K562 (cell line): ENCODE results near the gene ZNF235. TPM values are rescaled to one million over a fixed set of nuclear protein-coding genes. Genes with fewer than 3 reads are reported as not detected.

ENCODE experiments used
- ATAC-seq: fragments of 200-7000 bp; cut with Tn5 transposase; 3 replicates; pipeline ENCODE4 v1.9.1; 2020; ENCODE audit warnings: moderate library complexity
- Bru-seq: library from RNA; stranded (reverse); fragments of 400-500 nt; gene quantifications from one replicate; lab custom pipeline; 2021; lab: Mats Ljungman, UMichigan
- BruChase-seq, 2 experiments: library from RNA; stranded (reverse); fragments of 400-500 nt; gene quantifications; one replicate each; lab custom pipeline; 2021; lab: Mats Ljungman, UMichigan
- BruUV-seq: library from RNA; stranded (reverse); fragments of 400-500 nt; replicated peaks from 2 replicates; lab custom pipeline; 2021; lab: Mats Ljungman, UMichigan
- CTCF ChIA-PET: fragments of 300-600 bp; formaldehyde crosslinking; extraction: SDS; loops from one replicate; lab custom pipeline; 2021; ENCODE audit warnings: low intra/inter-chr PET ratio; lab: Yijun Ruan, JAX
- POLR2A ChIA-PET: fragments of 300-600, 350-650 bp; sonication (Branson Sonifier 250); formaldehyde crosslinking; extraction: SDS; loops from one replicate; lab custom pipeline; 2021; ENCODE audit warnings: antibody characterized with exemption, inconsistent platforms; lab: Yijun Ruan, JAX
- DNase-seq, 4 experiments: peaks; one replicate each; pipeline versions ENCODE4 v3.0.0 to v3.0.0-alpha.2; 2011 to 2018; ENCODE audit warnings: low spot score in 3 of 4, mixed read lengths in 3 of 4; ENCODE audit errors: extremely low read depth in 1 of 4
- FAIRE-seq: peaks from 2 replicates; lab custom pipeline; 2011; peaks lifted over from hg19 to GRCh38; lab: Jason Lieb, UNC
- H2AFZ ChIP-seq: 2 replicates; pipeline ENCODE4 v1.6.0; 2011; ENCODE audit warnings: low read depth, low read length, control low read depth, inconsistent platforms
- H3K27ac ChIP-seq: fragments of 200-600 bp; 3 replicates; pipeline ENCODE4 v1.8.0; 2011; ENCODE audit warnings: low read depth, mild to moderate bottlenecking, control low read depth, inconsistent platforms, low read length, moderate library complexity, mixed read lengths; ENCODE audit errors: extremely low read depth
- H3K27me3 ChIP-seq, 2 experiments: fragments of 300-600 bp in 1 of 2; 2 replicates in 1 of 2; 3 replicates in 1 of 2; pipeline versions ENCODE4 v1.6.0 to v1.8.0; 2011; ENCODE audit warnings: inconsistent platforms in 2 of 2, low read length in 2 of 2, mild to moderate bottlenecking in 1 of 2, mixed read lengths in 1 of 2, moderate library complexity in 1 of 2; ENCODE audit not compliant: control insufficient read depth in 2 of 2, insufficient read depth in 2 of 2
- H3K36me3 ChIP-seq: fragments of 300-600 bp; 3 replicates; pipeline ENCODE4 v1.8.0; 2011; ENCODE audit warnings: mild to moderate bottlenecking, low read length, inconsistent platforms; ENCODE audit not compliant: control insufficient read depth, insufficient read depth
- H3K4me1 ChIP-seq, 2 experiments: fragments of 200-600 bp in 1 of 2; replicated peaks in 1 of 2; 2 replicates in 1 of 2; 3 replicates in 1 of 2; pipeline versions ENCODE4 v1.5.1 to v1.8.0; 2011; ENCODE audit warnings: inconsistent platforms in 2 of 2, low read length in 2 of 2, mild to moderate bottlenecking in 1 of 2, mixed read lengths in 1 of 2, moderate library complexity in 1 of 2; ENCODE audit not compliant: control insufficient read depth in 2 of 2, insufficient read depth in 2 of 2
- H3K4me2 ChIP-seq: 2 replicates; pipeline ENCODE4 v1.6.1; 2011; ENCODE audit warnings: low read length, control low read depth, inconsistent platforms, mixed read lengths; ENCODE audit not compliant: insufficient read depth
- H3K4me3 ChIP-seq: fragments of 200-600 bp; sonication (generic), shearing (Covaris generic); 2 replicates; pipeline ENCODE4 v1.5.1; 2016; ENCODE audit warnings: control low read depth, inconsistent platforms
- H3K79me2 ChIP-seq: fragments of 200-600 bp; 3 replicates; pipeline ENCODE4 v1.8.0; 2011; ENCODE audit warnings: low read length, inconsistent platforms; ENCODE audit not compliant: control insufficient read depth, insufficient read depth
- H3K9ac ChIP-seq, 2 experiments: 2 replicates each; pipeline versions ENCODE4 v1.6.0 to v1.6.1; 2011; ENCODE audit warnings: low read depth in 2 of 2, low read length in 2 of 2, control low read depth in 1 of 2, inconsistent platforms in 1 of 2, mild to moderate bottlenecking in 1 of 2, mixed read lengths in 1 of 2; ENCODE audit not compliant: insufficient read depth in 1 of 2
- H3K9me1 ChIP-seq: one replicate; pipeline ENCODE4 v1.6.0; 2011; ENCODE audit warnings: inconsistent platforms, mild to moderate bottlenecking, low read length, moderate library complexity; ENCODE audit not compliant: control insufficient read depth, insufficient read depth
- H3K9me3 ChIP-seq: replicated peaks from 2 replicates; pipeline ENCODE4 v1.5.1; 2011; ENCODE audit warnings: low read depth, low read length, inconsistent platforms; ENCODE audit not compliant: control insufficient read depth, insufficient read depth
- H4K20me1 ChIP-seq: replicated peaks from 2 replicates; pipeline ENCODE4 v1.6.1; 2011; ENCODE audit warnings: low read length, inconsistent platforms, mixed read lengths; ENCODE audit not compliant: control insufficient read depth, insufficient read depth
- ADNP ChIP-seq: fragments of 200-800 bp; sonication (Bioruptor generic); IDR thresholded peaks from 2 replicates; pipeline ENCODE4 v1.6.1; 2016; ENCODE audit warnings: missing genetic modification characterization, missing compliant biosample characterization
- ATF7 ChIP-seq: fragments of 450-650 bp; IDR thresholded peaks from 2 replicates; pipeline ENCODE4 v1.7.1; 2014; ENCODE audit warnings: mild to moderate bottlenecking, moderate library complexity
- BMI1 ChIP-seq: fragments of 150-350 bp; IDR thresholded peaks from 2 replicates; pipeline ENCODE4 v1.6.1; 2014; ENCODE audit warnings: low read length
- COPS2 ChIP-seq: fragments of 450-650 bp; conservative IDR thresholded peaks from 2 replicates; pipeline ENCODE4 v1.6.1; 2016; ENCODE audit warnings: mild to moderate bottlenecking, moderate library complexity
- ELF1 ChIP-seq: fragments of 200-800 bp; sonication (Bioruptor generic); IDR thresholded peaks from 2 replicates; pipeline ENCODE4 v1.6.1; 2016; ENCODE audit warnings: missing genetic modification characterization, missing compliant biosample characterization
- HMGN3 ChIP-seq: IDR thresholded peaks from 2 replicates; pipeline ENCODE4 v1.6.1; 2011; ENCODE audit warnings: borderline replicate concordance, low read depth, mild to moderate bottlenecking, mixed read lengths, low read length; ENCODE audit not compliant: insufficient read length; ENCODE audit errors: extremely low read depth
- KLF13 ChIP-seq: fragments of 450-650 bp; IDR thresholded peaks from 2 replicates; pipeline ENCODE4 v1.6.1; 2016; ENCODE audit warnings: missing genetic modification characterization, low read depth, mild to moderate bottlenecking, missing compliant biosample characterization, moderate library complexity, borderline replicate concordance
- POLR2G ChIP-seq: fragments of 200-400 bp; formaldehyde crosslinking; IDR thresholded peaks from 2 replicates; pipeline ENCODE4 v1.6.1; 2017; ENCODE audit warnings: low read depth, mild to moderate bottlenecking, antibody characterized with exemption, low read length, moderate library complexity
- SMAD4 ChIP-seq: fragments of 250-450 bp; sonication (Bioruptor Pico); conservative IDR thresholded peaks from 2 replicates; pipeline ENCODE4 v1.8.0; 2021; ENCODE audit warnings: inconsistent platforms, mild to moderate bottlenecking, moderate library complexity
- TEAD4 ChIP-seq, 2 experiments: sonication (generic) in 1 of 2; formaldehyde crosslinking in 1 of 2; IDR thresholded peaks; 2 replicates each; pipeline versions ENCODE4 v1.6.1 to v1.8.0; 2012 to 2022; ENCODE audit warnings: borderline replicate concordance in 1 of 2, inconsistent platforms in 1 of 2, low read length in 1 of 2, mild to moderate bottlenecking in 1 of 2, missing genetic modification reagents in 1 of 2
- ZEB2 ChIP-seq: fragments of 450-650 bp; IDR thresholded peaks from 2 replicates; pipeline ENCODE4 v1.6.1; 2016
- ZNF766 ChIP-seq: fragments of 200-800 bp; sonication (Bioruptor generic); conservative IDR thresholded peaks from 2 replicates; pipeline ENCODE4 v1.6.1; 2016; ENCODE audit warnings: missing genetic modification characterization, missing compliant biosample characterization
- ZNF830 ChIP-seq: fragments of 250-450 bp; sonication (Bioruptor Pico); IDR thresholded peaks from 2 replicates; pipeline ENCODE4 v1.5.0; 2021; ENCODE audit warnings: mild to moderate bottlenecking
- WGBS: fragments of 100-300 bp; shearing (Covaris generic); methylation state at CpG from one replicate; pipeline ENCODE4 v1.1.6; 2016; ENCODE audit warnings: low coverage, mixed read lengths; ENCODE audit not compliant: insufficient coverage; ENCODE audit errors: missing lambda C conversion rate; 5-methylcytosine and 5-hydroxymethylcytosine counted together
- in situ Hi-C: fragments of 300-500 bp; cut with MboI; formaldehyde crosslinking; loops from 4 replicates; pipeline ENCODE4 v1.15.0; 2018; ENCODE audit warnings: inconsistent platforms, mixed read lengths
- intact Hi-C: fragments of 100-400 bp; cut with micrococcal nuclease; formaldehyde crosslinking; loops from 2 replicates; pipeline ENCODE4 v1.14.2; 2022
- long read RNA-seq, 3 experiments: library from polyadenylated mRNA in 2 of 3; library from RNA in 1 of 3; unstranded in 2 of 3; stranded (forward) in 1 of 3; transcript quantifications; one replicate each; pipeline ENCODE4 v2.0.0, GENCODE V29; 2019 to 2022
- polyA minus RNA-seq, 3 experiments: library from RNA; depleted of rRNA, polyadenylated mRNA; stranded (reverse); fragments of >200 nt; gene quantifications; 2 replicates each; pipeline ENCODE4 v1.2.3, GENCODE V29; 2011
- polyA plus RNA-seq, 8 experiments: library from polyadenylated mRNA; depleted of rRNA in 4 of 8; stranded (reverse) in 5 of 8; unstranded in 3 of 8; fragments of >200 nt; fragmentation: Nextera tagmentation in 2 of 8; fragmentation: Illumina TruSeq in 1 of 8; extraction: Ambion mirVana in 2 of 8; extraction: Trizol in 1 of 8; gene quantifications; 2 replicates each; pipeline versions ENCODE4 v1.2.1 to v1.2.3, GENCODE V29; 2011 to 2014; ENCODE audit warnings: inconsistent platforms in 1 of 8, missing spikeins in 1 of 8
- total RNA-seq, 7 experiments: library from RNA; depleted of rRNA in 6 of 7; stranded (reverse); fragments of >200 nt in 6 of 7; fragmentation: Illumina TruSeq in 2 of 7; extraction: Trizol in 2 of 7; gene quantifications; 2 replicates each; pipeline versions ENCODE4 v1.2.1 to v1.2.3, GENCODE V29; 2011 to 2021; ENCODE audit warnings: low replicate concordance in 1 of 7
- TF ChIP-seq, protein P1 (sequence below): conservative IDR thresholded peaks from 2 replicates; pipeline ENCODE4 v1.6.1; 2011; ENCODE audit warnings: low read depth, mild to moderate bottlenecking, low read length; ENCODE audit not compliant: control insufficient read depth

ZNF235 gene
- 12.2 and 23.4 TPM in 2 replicates for total RNA-seq (2011; cell fraction: chromatin; rRNA removed; ENCODE audit: low replicate concordance)
- 8.7 and 13.0 TPM in 2 replicates for total RNA-seq (2011; cell fraction: nucleolus; rRNA removed)
- 11.6 and 17.9 TPM in 2 replicates for total RNA-seq (2011; cell fraction: nucleoplasm; rRNA removed)
- 0.68 and 1.9 TPM in 2 replicates for total RNA-seq (2014; rRNA removed)
- 2.4 and 2.5 TPM in 2 replicates for total RNA-seq (2014; rRNA removed; fragmentation: Illumina TruSeq; extraction: Trizol)
- total RNA-seq (2015; rRNA removed; fragmentation: Illumina TruSeq; extraction: Trizol) = 2.0 and 2.2 TPM in 2 replicates
- 1.1 TPM in 2 replicates for total RNA-seq (2021)
- polyA plus RNA-seq (2011; rRNA removed) = 1.0 and 2.9 TPM in 2 replicates
- polyA plus RNA-seq (2011; cell fraction: cytosol; rRNA removed) = 0.58 and 0.61 TPM in 2 replicates
- 1.9 and 4.9 TPM in 2 replicates for polyA plus RNA-seq (2011; cell fraction: nucleus; rRNA removed)
- 1.2 and 1.8 TPM in 2 replicates for polyA plus RNA-seq (2012)
- polyA plus RNA-seq (2014; fragmentation: Illumina TruSeq; extraction: Trizol) = 1.1 and 1.7 TPM in 2 replicates
- polyA plus RNA-seq (2014; fragmentation: Nextera tagmentation; extraction: Ambion mirVana) = 1 to 10 TPM in 1 of 2 experiments, under 1 TPM in 1; 0.99 to 1.3 TPM
- polyA plus RNA-seq (2014; rRNA removed) = 0.38 and 0.88 TPM in 2 replicates
- polyA minus RNA-seq (2011; rRNA and poly(A)+ RNA removed) = 2.7 and 6.8 TPM in 2 replicates
- 1.9 TPM in 1 of 2 replicates, not detected in the other for polyA minus RNA-seq (2011; cell fraction: cytosol; rRNA and poly(A)+ RNA removed)
- polyA minus RNA-seq (2011; cell fraction: nucleus; rRNA and poly(A)+ RNA removed) = 3.6 and 5.8 TPM in 2 replicates
- percentile 47 among the genes with signal in this experiment for Bru-seq, nascent RNA
- percentile 52 among the genes with signal in this experiment for BruChase-seq, experiment 1, labeled RNA remaining after a 2-hour chase
- BruChase-seq, experiment 2, labeled RNA remaining after a 6-hour chase = percentile 55 among the genes with signal in this experiment
- long read RNA-seq, experiment 1, partial matches to known transcripts = 0 of 1 reads
- long read RNA-seq, experiment 1, other reads (novel, unspliced or antisense) = 0 of 1 reads
- long read RNA-seq, experiment 2, full-length matches to known transcripts = 1 of 1 reads
- long read RNA-seq, experiment 2, partial matches to known transcripts = 0 of 1 reads
- long read RNA-seq, experiment 2, other reads (novel, unspliced or antisense) = 0 of 1 reads
- long read RNA-seq, experiment 3, partial matches to known transcripts = 0 of 2 reads
- long read RNA-seq, experiment 3, other reads (novel, unspliced or antisense) = 0 of 2 reads

DNA sequence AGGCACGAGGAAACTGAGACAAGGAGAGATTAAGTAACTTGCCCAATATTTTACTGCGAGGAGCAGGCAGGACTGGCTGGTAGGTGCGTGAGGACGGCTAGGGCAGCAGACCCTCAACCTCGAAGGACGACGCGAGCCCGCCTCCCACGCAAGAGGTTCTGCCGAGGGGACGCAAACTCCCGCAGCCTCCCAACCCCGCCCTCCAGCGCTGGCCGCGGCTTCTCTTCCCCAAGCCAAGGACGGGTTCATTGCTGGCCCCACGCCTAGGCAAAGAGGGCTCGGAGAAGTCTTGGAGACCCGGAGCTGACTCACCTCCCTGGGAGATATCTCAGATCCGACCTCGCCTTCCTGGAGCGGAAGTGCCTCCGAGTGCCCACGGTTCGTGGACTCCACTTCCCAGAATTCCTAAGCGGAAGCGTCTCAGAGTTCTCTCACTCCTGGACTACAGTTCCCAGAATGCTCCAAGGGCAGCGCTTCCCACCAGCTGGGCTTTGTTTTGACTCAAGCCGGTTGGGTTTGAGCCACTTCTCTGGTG, at the start of gene ZNF235:
TSS of gene ZNF235 (minus strand) at position 367 of the 535 bp plus-strand sequence. CDS start 1,621 bp downstream, outside the sequence.
- Histone ChIP-seq H3K36me3 (no peaks in the 10 kb centered on the region; the same call in 2 of the 3 replicates), H3K4me3 (peak within 1 kb of the TSS; percentile 52), H2AFZ (peak within 1 kb of the TSS; percentile 87), H3K4me1 (peaks cover 4% of the 10 kb centered on the region in 2 experiments; a peak in 2 of 5 replicates), H3K4me2 (peak within 1 kb of the TSS; percentile 90), H3K79me2 (no peaks in the 10 kb centered on the region), H4K20me1 (no peaks in the 10 kb centered on the region), H3K9me1 (no peaks in the 10 kb centered on the region), H3K27me3 (no peaks in the 10 kb centered on the region; a peak in 1 of 5 replicates), H3K9me3 (no peaks in the 10 kb centered on the region; the same call in 1 of the 2 replicates), H3K9ac (peak within 1 kb of the TSS; percentile 76 to 93), H3K27ac (peak within 1 kb of the TSS; percentile 78)
- under 1% methylated on average over 31 of the region's 31 CpGs for WGBS
- DNase-seq (peak; percentile 84 to 95 (median 87)), FAIRE-seq (peak; percentile 100), ATAC-seq (peak; percentile 99)
- ChIA-PET POLR2A (interaction anchor here (0.6 to 0.9 kb wide), 5 partner anchors 92 to 301 kb away, joined by 3 to 4 read pairs (median 3); partner anchors contain the start of genes ZNF226 and ZNF227), CTCF (no interaction called here)
- no TSS peak for BruUV-seq
- in situ Hi-C loops (no loop called here), intact Hi-C loops (loop anchor here (10.0 kb wide), 1 partner anchor 90 kb away; the partner anchor contains the start of gene ZNF227)
- no peak for TF ChIP-seq KLF13 (tag)
- peak; percentile 86 for TF ChIP-seq POLR2G
- peak; percentile 9; the same call in 1 of the 2 replicates for TF ChIP-seq SMAD4 (CRISPR knock-in tag)
- TF ChIP-seq ZEB2 = no peak
- no peak for TF ChIP-seq TEAD4 (IDR thresholded peaks at IDR 0.05; ENCODE audit: low read length)
- no peak for TF ChIP-seq TEAD4 (CRISPR knock-in tag; IDR thresholded peaks at IDR 0.05; ENCODE audit: borderline replicate concordance)
- TF ChIP-seq ZNF830 (CRISPR knock-in tag) = no peak
- TF ChIP-seq COPS2 = no peak
- TF ChIP-seq HMGN3 = peak; percentile 57
- no peak for TF ChIP-seq BMI1
- TF ChIP-seq ELF1 = peak; percentile 95
- peak; percentile 74 for TF ChIP-seq ZNF766
- peak; percentile 51; the same call in 1 of the 2 replicates for TF ChIP-seq ADNP (tag)
- TF ChIP-seq, protein P1, sequence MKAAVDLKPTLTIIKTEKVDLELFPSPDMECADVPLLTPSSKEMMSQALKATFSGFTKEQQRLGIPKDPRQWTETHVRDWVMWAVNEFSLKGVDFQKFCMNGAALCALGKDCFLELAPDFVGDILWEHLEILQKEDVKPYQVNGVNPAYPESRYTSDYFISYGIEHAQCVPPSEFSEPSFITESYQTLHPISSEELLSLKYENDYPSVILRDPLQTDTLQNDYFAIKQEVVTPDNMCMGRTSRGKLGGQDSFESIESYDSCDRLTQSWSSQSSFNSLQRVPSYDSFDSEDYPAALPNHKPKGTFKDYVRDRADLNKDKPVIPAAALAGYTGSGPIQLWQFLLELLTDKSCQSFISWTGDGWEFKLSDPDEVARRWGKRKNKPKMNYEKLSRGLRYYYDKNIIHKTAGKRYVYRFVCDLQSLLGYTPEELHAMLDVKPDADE = peak; percentile 97
- TF ChIP-seq ATF7 = peak; percentile 59
